ENCODE results near the gene MYCBP2. TPM values are rescaled to one million over a fixed set of nuclear protein-coding genes. Genes with fewer than 3 reads are reported as not detected.

Gene MYCBP2
- total RNA-seq, 1 experiment from 2014 or later = 22.0 TPM

DNA sequence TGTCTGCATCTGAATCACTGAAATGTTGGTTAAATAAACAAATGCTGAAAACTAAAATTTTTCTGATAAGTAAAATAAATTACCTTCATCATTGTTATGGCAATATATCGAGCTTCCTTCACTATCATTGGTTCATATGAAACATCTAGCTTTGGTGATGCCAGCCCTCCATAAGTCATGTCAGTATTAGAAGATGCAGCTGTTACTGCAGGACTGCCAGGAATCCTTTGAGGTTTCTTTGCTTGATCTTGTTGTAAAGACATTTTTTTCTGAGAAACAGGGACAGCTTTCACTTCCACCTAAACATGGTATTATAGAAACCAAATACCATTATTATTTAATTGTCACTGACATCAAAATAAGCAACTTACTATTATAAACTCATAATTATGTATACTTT is 176.2 kb downstream of the MYCBP2 start:
- TF ChIP-seq, protein P1, sequence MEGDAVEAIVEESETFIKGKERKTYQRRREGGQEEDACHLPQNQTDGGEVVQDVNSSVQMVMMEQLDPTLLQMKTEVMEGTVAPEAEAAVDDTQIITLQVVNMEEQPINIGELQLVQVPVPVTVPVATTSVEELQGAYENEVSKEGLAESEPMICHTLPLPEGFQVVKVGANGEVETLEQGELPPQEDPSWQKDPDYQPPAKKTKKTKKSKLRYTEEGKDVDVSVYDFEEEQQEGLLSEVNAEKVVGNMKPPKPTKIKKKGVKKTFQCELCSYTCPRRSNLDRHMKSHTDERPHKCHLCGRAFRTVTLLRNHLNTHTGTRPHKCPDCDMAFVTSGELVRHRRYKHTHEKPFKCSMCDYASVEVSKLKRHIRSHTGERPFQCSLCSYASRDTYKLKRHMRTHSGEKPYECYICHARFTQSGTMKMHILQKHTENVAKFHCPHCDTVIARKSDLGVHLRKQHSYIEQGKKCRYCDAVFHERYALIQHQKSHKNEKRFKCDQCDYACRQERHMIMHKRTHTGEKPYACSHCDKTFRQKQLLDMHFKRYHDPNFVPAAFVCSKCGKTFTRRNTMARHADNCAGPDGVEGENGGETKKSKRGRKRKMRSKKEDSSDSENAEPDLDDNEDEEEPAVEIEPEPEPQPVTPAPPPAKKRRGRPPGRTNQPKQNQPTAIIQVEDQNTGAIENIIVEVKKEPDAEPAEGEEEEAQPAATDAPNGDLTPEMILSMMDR (IDR thresholded peaks at IDR 0.05; ENCODE audit: unreplicated experiment) = no peak
- intact Hi-C loops (cut with micrococcal nuclease; ENCODE audit: unreplicated experiment) = loop anchor here (1.0 kb wide), 1 partner anchor 16 kb away; no protein-coding TSS in a partner anchor
- no peak overlapping the region for H3K4me3 Mint-ChIP-seq (ENCODE audit: low read depth, unreplicated experiment)
- no peak for DNase-seq
- no peaks in the 10 kb centered on the region for H3K27me3 Mint-ChIP-seq (ENCODE audit: unreplicated experiment)
- H3K4me1 Mint-ChIP-seq (ENCODE audit: low read depth, unreplicated experiment) = no peaks in the 10 kb centered on the region
- H3K9me3 Mint-ChIP-seq (ENCODE audit: low read depth, unreplicated experiment) = no peaks in the 10 kb centered on the region
- no peak overlapping the region for H3K27ac Mint-ChIP-seq (ENCODE audit: unreplicated experiment)
- no TSS peak for BruUV-seq (replicated peaks)
- CTCF ChIA-PET = no interaction called here
- no peaks in the 10 kb centered on the region for H3K36me3 Mint-ChIP-seq (ENCODE audit: insufficient read depth, unreplicated experiment)

DNA sequence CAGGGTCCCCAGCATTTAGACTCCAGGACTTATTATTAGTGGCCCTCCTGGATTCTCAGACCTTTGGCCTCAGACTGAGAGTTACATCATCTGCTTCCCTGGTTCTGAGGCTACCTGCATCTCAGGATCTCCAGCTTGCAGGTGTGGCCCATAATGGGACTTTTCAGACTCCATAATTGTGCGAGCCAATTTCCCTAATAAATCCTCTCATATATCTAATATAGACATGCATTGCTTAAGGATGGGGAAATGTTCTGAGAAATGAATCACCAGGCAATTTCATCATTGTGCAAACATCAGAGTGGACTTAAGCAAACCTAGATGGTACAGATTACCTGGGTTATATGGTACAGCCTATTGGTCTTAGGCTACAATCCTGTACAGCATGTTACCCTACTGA is 183.5 kb downstream of the MYCBP2 start:
- CTCF ChIA-PET = no interaction called here
- intact Hi-C loops (cut with micrococcal nuclease; ENCODE audit: unreplicated experiment) = no loop called here
- Mint-ChIP-seq H3K9me3 (ENCODE audit: low read depth, unreplicated experiment) (no peaks in the 10 kb centered on the region), H3K27ac (ENCODE audit: unreplicated experiment) (no peak overlapping the region), H3K4me3 (ENCODE audit: low read depth, unreplicated experiment) (no peak overlapping the region), H3K36me3 (ENCODE audit: insufficient read depth, unreplicated experiment) (peaks cover 5% of the 10 kb centered on the region), H3K4me1 (ENCODE audit: low read depth, unreplicated experiment) (peaks cover 9% of the 10 kb centered on the region), H3K27me3 (ENCODE audit: unreplicated experiment) (no peaks in the 10 kb centered on the region)
- TF ChIP-seq, protein P1 (IDR thresholded peaks at IDR 0.05; ENCODE audit: unreplicated experiment) = no peak
- peak; percentile 1 for DNase-seq
- no TSS peak for BruUV-seq (replicated peaks)

DNA sequence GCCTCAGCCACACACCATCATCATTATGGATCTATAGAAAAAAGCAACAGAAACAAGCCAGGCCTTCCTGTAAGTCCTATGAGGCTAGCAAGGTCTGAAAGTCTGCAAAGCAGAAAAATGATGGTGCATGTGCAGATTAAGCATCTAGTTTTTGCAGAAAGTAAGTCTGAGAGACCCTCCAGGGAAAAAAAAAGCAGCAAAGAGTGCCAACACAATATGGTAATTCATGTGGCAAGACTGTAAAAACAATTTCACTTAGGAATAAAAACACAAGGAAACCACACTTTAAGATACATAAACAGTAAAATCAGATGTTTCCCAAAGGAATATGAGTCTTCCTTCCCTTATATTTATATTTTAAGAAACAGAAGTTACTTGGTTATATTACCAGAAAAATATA is 187.6 kb downstream of the MYCBP2 start:
- CTCF ChIA-PET = no interaction called here
- no peaks in the 10 kb centered on the region for H3K4me1 Mint-ChIP-seq (ENCODE audit: low read depth, unreplicated experiment)
- no peak overlapping the region for H3K27ac Mint-ChIP-seq (ENCODE audit: unreplicated experiment)
- intact Hi-C loops (cut with micrococcal nuclease; ENCODE audit: unreplicated experiment) = no loop called here
- TF ChIP-seq, protein P1 (IDR thresholded peaks at IDR 0.05; ENCODE audit: unreplicated experiment) = no peak
- no peak overlapping the region for H3K4me3 Mint-ChIP-seq (ENCODE audit: low read depth, unreplicated experiment)
- H3K27me3 Mint-ChIP-seq (ENCODE audit: unreplicated experiment) = no peaks in the 10 kb centered on the region
- no TSS peak for BruUV-seq (replicated peaks)
- H3K36me3 Mint-ChIP-seq (ENCODE audit: insufficient read depth, unreplicated experiment) = peaks cover 5% of the 10 kb centered on the region
- no peak for DNase-seq
- H3K9me3 Mint-ChIP-seq (ENCODE audit: low read depth, unreplicated experiment) = no peaks in the 10 kb centered on the region

DNA sequence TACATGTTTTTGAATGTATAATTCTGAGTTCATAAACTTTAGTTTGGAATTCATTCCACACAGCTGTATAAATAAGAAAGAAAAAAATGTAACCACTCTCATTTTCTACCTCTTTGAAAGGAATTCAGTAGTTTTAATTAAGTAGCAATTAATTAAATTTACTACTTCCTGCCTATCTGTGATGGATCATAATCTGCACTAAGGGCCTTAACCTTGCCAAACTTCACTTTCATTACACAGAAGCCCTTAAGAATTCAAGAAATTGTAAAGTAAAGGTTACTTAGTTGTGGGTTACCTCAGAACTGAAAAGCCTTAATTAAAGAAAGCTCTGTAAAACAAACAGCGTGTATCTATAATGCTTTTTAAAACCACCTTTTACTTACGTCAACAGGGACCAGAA is 188.1 kb downstream of the MYCBP2 start:
- H3K27ac Mint-ChIP-seq (ENCODE audit: unreplicated experiment) = no peak overlapping the region
- H3K4me1 Mint-ChIP-seq (ENCODE audit: low read depth, unreplicated experiment) = no peaks in the 10 kb centered on the region
- no peak overlapping the region for H3K4me3 Mint-ChIP-seq (ENCODE audit: low read depth, unreplicated experiment)
- no peaks in the 10 kb centered on the region for H3K27me3 Mint-ChIP-seq (ENCODE audit: unreplicated experiment)
- no TSS peak for BruUV-seq (replicated peaks)
- H3K36me3 Mint-ChIP-seq (ENCODE audit: insufficient read depth, unreplicated experiment) = peaks cover 1% of the 10 kb centered on the region
- intact Hi-C loops (cut with micrococcal nuclease; ENCODE audit: unreplicated experiment) = no loop called here
- H3K9me3 Mint-ChIP-seq (ENCODE audit: low read depth, unreplicated experiment) = no peaks in the 10 kb centered on the region
- CTCF ChIA-PET = no interaction called here
- TF ChIP-seq, protein P1 (IDR thresholded peaks at IDR 0.05; ENCODE audit: unreplicated experiment) = no peak
- no peak for DNase-seq

Measured in Calu3 (cell line).